HG03342 (cell line): Measurements from ENCODE around the gene DNAAF3.
"Not testable (repeated sequence)": the region's sequence is repeated elsewhere in the genome, so short reads cannot be mapped to it uniquely, and the experiment has no call there.

Experiments
- ATAC-seq: cut with Tn5 transposase; IDR thresholded peaks from one replicate; pipeline ENCODE4 v1.9.1; 2021; ENCODE audit warnings: mild to moderate bottlenecking, moderate library complexity; ENCODE audit not compliant: unreplicated experiment

Gene DNAAF3

DNA sequence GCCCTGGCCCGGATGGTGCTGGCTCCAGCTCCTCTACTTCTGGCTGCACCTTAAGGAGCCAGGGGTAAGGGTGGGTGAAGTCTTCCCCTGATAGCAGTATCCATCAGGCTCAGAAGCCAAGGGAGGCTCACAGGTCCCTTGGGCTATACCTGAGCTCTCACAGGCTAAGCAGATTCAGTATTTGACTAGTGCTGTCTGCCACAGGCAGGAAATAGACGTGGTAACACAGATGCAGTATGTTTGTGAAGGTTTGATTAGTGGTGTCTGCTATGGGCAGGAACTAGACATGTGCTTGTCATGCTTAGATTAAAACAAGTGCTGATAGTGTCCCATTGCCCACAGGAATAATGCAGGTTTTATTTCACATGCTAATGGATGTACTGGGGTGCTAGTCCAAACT, 9.7 kb upstream of the DNAAF3 start:
- no peak for ATAC-seq

DNA sequence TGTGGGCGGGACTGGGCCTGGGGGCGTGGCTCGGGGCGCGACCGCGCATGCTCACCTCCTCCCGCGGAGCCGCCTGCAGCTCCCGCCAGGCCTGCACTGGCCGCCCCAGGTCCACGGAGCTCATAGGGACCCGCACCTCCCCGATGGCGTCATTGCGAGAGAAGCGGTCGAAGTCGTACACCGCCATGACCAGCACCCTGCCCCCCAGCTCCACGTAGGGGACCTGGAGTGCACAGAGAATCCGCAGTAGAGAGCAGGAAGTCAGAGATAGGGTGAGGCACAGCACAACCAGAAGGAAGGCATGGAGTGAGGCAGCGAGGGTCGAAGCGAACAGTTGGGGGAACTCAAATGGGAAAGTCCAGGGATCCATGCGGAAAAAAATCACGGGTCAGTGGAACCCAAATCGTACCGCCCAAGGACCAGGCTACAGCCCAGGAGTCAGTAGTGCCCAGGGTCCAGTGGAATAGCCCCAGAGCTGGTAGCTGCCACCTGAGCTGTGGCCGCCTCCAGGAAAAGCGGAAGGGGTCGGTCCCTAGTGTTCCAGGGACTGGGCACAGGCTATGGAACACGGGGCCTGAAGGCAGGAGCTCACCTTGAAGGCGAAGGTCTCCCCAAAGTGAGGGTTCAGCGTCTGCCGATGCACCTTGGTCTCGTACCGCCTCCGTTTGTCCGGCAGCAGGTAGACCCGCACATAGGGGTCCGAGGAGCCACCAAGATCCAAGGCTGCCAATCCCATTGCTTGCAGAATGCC, 8.9 kb upstream of the DNAAF3 start:
- no peak for ATAC-seq

DNA sequence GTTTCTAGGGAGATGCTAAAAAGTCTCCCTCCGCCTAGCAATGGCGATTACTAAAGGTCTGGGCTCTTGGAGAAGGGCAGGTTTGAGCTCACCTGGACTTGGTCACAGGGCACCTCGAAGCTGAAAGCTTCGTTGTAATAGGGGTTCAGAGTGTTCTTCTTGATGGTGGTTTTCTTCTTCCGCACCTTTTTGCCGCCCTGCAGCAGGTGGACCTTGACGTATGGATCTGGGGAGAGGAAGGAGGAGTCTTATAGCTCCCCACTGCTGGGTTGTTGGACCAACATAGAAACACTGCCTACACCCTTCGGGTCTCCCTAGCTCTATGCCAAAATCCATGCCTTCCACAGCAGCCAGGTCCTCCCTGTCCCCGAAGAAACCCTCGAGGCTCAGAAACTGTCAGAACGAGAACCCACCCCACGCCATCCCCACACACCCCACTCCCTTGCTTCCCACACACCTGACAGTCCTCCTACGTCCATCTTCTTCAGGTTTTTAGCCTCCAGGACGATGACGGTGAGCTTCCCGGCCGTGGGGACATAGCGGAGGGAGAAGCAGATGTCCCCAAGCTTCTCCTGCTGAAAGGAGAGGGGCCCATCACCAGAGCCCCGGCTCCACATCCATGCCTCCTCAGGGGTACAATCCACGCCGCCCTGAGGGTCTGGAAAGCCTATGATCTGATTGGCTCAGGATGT, 8.2 kb upstream of the DNAAF3 start:
- ATAC-seq = no peak

DNA sequence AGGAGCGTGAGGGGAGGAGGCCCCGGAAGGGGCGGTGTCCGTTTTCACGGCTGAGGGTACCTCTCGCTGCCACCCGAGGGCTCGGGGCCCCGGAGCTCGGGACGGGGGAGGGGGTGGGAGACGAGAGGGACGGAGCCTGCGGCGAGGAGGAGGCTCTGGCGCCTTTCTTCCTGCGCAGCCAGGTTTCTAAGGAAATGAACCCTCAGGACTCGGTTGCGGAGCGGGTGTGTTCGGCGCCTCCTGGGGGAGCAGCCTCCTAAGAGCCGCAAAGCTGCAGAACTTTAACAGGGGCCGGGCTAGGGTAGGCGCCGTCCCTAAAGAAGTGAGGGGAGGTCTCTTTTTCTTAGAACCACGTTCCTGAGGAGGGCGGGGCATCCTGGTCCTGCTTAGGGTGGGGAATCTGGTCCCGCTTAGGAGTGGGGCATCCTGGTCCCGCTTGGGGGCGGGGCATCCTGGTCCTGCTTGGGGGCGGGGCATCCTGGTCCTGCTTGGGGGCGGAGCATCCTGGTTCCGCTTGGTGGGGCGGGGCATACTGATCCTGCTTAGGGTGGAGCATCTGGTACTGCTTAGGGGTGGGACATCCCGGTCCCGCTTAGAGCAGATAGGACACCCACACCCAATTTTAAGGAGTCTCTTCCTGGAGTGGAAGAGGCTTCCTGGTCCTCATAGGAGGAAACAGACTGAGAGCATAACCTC, 7.4 kb upstream of the DNAAF3 start:
- ATAC-seq = no peak

DNA sequence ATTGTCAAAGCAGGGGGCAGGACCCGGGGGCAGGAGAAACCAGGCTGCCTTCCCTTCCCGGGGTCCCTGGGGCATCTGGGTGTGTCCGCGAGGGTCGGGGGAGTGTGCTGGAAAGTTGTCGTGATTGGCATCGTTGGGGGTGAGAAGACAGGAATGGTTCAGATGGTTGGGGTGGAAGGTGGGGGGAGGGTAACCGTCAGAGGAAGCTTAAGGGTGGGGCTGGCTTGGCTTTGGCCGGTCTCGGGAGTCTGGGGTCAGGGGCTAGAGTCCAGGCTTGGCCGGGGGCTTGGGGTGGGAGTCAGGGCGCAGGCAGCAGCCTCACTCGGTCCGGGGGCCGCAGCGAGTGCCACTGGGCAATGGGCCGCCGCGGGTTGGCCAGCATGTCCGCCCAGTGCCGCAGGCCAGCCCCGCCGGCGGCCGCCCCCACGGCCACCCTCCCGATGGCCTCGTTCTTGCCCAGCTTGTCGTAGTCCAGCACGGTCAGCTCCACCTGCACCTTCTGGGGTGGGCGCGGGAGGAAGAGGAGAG, 6.8 kb upstream of the DNAAF3 start:
- no peak for ATAC-seq

DNA sequence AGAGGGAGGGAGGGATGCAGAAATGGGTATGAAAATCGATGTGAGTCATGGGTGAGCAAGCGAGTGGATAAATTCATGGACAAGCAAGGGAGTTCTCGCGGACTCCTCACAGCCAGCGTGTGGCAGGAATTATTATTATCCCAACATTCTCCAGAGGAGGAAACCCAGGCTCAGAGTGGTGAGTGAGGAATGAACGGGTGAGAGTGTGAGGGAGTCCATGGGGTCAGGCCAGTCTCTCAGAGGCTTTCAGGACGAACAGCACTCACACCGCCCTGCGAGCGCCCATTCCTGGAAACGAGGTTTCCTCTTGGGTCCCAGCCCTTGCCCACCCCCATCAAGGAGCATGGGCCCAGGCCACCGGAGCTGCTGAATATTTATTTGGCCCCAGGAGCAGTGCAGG, 6.3 kb upstream of the DNAAF3 start:
- no peak for ATAC-seq

DNA sequence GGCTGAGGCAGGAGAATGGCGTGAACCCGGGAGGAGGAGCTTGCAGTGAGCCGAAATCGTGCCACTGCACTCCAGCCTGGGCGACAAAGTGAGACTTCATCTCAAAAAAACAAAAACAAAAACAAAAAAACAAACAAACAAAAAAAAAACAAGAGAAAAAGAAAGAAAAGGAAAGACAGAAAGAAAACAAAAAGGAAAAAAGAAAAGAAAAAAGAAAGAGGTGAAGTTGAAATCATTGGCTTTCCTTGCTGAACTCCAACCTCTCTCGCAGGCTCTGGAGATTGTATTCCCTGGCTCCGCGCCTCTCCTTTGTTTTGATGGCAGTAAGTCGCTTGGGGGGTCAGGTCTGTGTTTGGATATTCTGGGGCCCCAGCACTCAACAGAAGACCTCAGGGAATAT, 5.9 kb upstream of the DNAAF3 start:
- ATAC-seq = not testable (repeated sequence)

DNA sequence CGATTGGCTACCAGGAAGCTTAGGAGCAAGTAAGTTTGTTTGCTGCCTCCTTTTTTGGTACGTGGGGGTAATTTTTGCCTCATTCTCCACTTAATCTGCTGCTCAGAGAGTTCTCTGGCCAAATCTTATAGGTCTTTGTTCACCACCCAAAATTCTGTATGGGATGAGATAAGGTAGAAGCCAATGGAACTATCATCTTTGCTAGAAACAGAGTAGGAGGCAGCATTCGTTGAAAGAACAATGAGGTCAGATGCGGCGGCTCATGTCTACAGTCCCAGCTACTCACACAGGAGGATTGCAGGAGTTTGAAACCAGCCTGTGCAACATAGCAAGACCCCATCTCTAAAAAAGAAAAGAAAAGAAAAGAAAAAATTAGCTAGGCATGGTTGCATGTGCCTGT, 5.0 kb upstream of the DNAAF3 start:
- ATAC-seq = no peak

DNA sequence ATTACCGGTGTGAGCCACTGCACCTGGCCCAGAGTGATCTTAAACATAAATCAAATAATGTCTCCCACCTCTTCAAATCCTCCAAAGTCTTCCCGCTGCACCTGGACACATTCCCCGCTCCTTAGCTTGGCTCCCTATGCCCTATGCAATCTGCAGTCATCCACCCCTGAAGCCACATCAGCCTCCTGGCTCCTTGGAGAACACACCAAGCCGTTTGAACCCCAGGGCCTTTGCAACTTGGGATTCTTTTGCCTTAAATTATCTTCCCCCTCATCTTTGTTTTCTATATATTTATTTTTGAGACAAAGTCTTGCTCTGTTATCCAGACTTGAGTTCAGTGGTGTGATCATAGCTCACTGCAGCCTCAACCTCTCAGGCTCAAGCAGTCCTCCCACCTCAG, 2.7 kb upstream of the DNAAF3 start:
- no peak for ATAC-seq

DNA sequence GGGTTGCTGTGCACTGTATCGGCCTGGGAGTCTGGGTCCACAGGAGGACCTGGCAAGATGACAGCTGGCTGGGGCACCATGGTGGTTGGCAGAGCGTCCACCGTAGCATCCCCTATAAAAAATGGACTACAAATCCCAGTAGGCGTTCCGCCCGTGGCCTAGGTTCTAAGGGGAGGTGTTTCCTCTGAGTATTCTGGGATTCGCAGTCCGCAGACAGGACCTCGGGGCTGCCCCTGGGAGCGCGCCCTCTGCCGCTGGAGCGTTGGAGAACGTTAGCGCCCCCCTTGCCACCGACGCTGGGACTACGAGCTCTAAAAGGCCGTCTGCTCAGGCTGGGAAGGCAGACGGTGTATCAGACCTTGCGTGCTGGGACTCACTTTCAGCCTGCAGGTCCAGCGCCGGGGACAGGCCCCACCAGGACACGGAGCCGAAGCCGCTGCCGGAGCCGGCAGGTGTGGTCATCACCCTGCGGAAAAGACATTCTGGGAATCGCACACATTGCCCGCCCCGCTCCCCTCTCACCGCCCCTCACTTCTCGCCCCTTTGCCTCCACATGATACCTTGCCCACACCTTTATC, 372 bp downstream of the DNAAF3 start:
- ATAC-seq = peak; percentile 40

DNA sequence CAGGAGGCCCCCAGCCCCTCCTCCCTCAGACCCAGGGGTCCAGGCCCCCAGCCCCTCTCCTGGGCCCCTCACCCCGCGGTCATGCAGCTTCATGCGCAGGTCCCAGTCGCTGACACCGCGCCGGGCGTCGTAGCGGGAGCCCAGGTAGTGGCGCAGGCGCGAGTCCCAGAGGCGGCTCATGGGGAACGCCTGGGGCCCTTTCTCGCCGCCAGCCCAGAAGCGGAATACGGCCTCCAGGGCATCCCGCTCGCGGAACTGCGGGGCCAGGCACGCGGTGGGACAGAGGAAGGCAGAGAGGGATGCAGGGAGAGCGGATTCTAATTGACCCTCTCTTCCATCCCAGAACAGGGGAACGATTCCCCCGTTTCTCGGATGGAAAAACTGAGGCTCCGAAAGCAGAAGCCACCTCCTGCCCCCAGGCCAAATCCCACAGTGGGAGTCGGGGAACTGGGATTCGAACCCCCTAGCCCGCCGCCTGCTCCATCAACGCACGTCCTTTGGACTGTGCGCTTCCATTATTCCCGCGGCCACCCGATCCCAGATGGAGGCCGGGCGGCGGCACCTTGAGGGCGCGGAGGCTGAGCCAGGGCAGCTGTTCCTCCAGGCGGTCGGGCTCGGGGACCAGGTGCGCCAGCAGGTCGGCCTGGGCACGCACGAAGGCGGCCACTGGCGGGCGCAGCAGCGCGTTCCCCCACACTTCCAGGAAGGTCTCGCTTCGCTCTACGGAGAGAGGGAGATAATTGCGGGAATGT, 4.7 kb downstream of the DNAAF3 start:
- no peak for ATAC-seq

DNA sequence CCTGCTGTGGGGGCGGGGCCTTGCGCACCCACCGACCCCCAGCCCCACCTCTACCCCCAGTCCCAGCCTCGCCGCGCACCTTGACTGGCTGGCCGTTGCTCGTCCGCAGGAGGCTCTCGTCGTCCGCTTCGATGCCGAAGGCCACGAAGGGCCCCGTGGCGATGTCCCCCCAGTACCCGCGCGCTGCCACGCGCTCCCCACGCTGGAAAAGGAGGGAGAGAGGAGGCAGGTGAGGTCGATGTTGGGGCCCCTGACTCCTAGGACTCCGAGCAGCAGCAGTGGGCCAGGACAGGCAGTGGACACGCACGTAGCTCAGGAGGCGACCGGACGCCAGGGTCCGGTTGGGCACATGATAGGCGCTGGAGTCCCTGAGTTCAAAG, 5.4 kb downstream of the DNAAF3 start:
- ATAC-seq = no peak

DNA sequence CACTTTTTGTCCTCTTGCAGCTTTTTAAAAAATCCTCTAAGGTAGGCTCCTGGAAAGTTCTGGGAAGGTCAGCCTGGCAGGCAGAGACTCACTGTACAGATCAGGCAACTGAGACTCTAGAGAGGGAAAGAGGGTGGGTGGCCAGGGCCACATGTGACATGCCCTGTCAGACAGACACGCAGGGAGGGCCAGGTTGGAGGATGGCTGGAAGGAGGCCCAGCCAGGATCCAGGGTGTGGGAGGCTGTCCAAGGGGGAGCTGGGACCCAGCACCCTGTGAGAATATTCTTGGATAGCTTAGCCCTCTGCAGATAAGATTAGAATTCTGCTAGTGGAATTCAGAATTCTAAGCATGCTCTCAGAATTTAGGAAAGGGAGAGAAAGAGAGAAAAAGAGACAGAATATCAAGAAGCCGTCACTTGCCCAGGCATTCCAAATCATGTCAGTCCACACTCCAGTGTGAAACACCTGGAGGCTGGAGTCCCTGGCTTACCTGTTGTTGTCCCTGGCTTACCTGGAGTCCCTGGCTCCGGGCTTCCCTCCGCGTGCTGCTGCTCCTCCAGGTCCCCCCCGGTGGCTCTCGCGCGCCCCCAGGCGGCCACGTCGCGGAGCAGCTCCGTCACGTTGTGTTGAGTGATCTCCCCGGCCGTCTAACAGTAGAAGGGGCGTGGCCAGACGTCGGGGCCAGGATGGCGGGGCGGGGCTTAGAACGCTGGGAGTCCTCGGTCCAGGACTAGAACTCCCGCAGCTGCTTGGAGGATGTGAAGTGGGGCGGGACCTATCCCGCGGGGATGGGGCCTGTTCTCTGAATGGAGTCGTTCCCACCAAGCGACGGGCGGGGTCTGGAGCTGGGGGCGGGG, 6.1 kb downstream of the DNAAF3 start:
- peak; percentile 69 for ATAC-seq

DNA sequence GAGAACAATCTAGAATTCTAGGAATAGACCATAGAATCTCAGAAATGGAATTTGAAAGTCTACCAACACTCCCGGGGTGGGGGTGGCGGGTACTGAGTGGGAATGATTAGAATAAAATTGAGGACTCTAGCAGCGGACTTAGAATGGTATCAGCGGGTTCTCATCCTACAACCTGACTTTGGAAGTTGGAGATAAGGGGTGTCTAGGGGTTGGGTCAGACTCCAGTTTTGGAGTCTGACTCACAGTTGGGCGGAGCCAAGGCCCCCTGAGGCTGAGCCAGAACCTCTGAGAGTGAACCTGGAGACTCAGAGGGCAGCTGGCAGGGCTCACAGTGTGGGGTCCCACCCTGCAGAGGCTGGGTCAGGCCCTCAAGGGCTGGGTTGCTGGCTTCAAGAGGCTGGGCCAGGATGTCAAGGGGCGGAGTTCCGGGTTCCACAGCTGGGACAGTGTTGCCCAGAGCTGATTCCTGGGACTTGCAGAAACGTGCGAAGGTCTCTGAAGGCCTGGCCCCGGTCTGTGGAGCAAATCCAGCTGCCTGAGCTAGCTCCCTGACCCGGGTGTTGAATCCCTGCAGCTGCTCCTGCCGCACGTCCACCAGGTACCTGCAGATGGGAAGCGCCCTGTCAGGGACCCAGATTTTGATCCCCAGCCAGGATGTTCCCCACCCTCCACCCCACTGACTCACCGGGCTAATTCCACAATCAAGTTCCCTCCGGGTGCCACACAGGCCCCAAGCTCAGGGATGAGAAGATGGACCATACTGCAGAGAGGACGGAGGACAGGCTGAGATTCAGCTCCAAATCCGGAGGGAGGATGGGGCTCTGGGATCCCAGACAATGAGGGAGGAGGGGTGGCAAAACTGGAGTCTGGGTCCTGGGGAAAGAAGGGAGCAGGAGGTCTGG, 7.3 kb downstream of the DNAAF3 start:
- ATAC-seq = no peak

DNA sequence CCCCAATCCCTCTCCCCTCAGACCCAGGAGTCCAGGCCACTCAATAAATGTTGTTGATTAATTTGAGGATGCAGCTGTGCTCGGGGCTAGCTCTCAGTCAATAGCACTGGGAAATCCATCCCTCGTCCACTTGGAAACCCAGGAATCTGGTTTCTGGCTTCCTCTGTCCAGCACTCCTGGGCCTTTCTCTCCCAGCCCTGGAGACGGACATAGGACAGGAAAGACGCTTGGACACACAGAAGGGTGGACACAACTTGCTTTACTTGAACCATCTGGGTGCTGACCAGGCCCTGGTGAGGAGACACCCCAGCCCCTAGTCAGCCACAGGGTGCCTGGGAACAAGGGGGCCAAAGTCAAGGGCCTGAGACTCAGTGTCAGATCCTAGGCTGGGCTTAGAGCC, 8.0 kb downstream of the DNAAF3 start:
- ATAC-seq = no peak

DNA sequence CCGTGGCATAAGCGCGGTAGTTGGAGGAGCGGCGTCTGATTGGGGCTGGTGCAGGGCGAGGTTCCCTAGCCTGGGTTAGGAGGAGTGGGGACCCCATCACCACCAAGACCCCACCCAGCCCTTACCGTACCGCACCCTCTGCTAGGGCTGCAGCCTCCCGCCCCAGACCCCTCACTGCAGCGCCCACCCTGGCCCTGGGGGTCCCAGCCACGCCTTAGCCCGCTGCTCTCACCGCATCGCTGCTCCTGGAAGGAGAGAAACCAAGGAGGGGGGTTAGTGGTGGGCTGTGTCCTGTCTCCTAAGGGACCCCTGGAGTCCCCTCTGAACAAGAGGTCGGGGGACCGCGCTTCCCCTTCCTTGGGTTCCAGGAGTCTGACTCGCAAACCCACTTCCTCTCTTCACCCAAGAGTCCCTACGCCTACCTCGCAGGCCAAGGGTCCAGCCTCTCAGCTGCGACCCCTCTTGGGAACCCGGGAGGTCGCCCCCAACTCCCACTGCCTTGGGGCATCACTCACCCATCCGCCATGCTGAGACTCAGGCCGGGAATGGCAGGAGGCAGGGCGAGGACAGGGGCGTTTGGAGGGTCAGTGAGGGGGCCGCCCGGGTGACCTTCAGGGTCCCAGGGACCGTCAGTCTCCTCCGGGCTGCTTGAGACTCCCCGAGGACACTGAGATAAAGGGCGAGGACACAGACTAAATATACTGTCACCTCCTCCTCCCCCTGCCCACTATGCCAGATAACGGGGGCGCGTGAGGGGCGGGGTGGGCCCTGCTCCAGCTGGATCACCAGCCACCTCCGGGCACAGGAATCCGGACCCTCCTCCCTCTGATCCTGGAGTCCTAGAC, 9.1 kb downstream of the DNAAF3 start, which contains the start of gene TNNI3:
TSS of gene TNNI3 (minus strand) at position 669 of the 845 bp plus-strand sequence. CDS start at position 526, 143 bp downstream.
- no peak for ATAC-seq

DNA sequence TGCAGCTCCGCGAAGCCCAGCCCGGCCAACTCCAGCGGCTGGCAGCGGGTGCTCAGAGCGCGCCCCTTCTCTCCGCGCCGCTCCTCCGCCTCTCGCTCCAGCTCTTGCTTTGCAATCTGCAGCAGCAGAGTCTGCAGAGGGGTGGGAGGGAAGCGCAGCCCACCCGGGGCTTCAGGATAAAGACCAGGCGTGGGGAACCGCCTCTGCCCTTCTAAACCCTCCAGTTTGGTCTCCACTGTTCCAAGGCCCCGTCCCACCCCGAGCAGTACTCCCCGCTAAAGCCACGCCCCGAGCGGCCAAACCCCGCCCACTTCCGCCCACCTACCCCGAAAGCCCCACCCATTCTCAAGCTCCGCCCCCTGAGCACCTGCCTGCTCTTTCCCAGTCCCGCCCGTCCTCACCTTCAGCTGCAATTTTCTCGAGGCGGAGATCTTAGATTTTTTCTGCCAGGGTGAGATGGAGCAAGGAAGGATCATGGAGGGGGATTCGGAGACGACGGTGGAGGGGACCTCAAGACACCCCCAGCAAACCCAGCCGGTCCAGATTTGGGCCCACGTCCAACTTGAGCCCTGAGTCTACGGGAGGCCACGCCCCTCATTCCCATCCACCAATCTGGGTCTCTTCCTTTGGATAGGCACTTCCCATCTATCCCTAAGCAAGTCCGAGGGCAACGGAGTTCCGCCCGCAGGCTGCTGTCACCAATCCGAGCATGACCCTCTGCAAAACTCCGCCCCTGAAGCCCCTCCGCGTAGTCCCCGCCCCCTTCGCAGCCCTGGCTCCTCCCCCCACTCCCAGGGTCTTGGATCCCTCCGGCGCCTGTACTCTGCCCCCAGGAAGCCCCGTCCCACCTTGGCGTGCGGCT, 10.0 kb downstream of the DNAAF3 start:
- no peak for ATAC-seq
